Nephron (organoid): ENCODE measurements around the gene RUNDC3A.

Experiments used
- H3K27ac Mint-ChIP-seq, 3 experiments: 2 replicates each; pipeline ENCODE4 v1.8.0; 2020; ENCODE audit warnings: mixed read lengths in 3 of 3, mild to moderate bottlenecking in 2 of 3, moderate library complexity in 1 of 3
- H3K27me3 Mint-ChIP-seq: 2 replicates; pipeline ENCODE4 v1.8.0; 2021; ENCODE audit warnings: low read depth, mild to moderate bottlenecking, moderate library complexity, mixed read lengths
- H3K36me3 Mint-ChIP-seq: 2 replicates; pipeline ENCODE4 v1.8.0; 2020; ENCODE audit warnings: low read depth, mixed read lengths
- H3K4me1 Mint-ChIP-seq: 2 replicates; pipeline ENCODE4 v1.8.0; 2020; ENCODE audit warnings: mixed read lengths
- H3K4me3 Mint-ChIP-seq, 3 experiments: 2 replicates each; pipeline ENCODE4 v1.8.0; 2020; ENCODE audit warnings: mild to moderate bottlenecking in 3 of 3, mixed read lengths in 3 of 3, moderate library complexity in 2 of 3
- H3K9me3 Mint-ChIP-seq: 2 replicates; pipeline ENCODE4 v1.8.0; 2020; ENCODE audit warnings: mixed read lengths
- TF ChIP-seq, protein P1 (sequence below), 3 experiments: fragments of 200-600 bp; sonication (generic); IDR thresholded peaks; one replicate each; pipeline ENCODE4 v1.5.0; 2021; ENCODE audit warnings: antibody characterized with exemption in 3 of 3; ENCODE audit not compliant: unreplicated experiment in 3 of 3

The RUNDC3A gene

DNA sequence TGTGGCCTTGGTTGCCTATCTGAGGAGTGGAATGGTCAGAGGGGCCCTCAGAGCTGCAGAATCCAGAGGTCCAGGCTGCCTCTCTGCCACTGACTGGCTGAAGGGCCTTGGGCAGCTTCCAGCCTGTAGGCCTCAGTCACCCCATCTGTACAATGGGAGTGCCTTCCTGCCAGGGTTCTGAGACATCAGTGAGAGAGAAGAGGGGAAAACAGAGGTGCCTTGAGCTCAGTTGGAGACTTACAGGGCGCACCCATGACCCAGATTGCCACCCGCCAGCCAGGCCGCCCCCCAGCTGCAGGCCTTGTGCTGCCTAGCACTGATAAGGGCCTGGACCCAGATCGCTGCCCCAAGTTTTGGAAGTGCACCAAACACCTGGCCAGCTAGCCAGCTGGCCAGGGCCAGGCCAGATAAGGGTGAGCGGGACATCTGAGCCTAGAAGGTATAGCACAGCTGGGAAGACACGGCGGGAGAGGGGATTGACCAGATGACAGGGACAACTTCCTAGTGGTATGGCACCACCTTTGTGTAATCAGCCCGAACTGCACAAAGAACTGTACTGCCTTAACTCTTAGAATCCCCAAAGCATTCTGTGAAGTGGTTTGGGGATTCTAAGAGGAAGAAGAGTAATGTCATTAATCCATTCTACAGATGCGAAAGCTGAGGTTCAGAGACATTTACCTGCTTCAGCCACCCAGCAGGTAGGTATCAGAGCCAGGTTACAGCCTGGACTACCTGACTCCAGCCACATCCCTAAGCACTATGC, 41.8 kb upstream of the RUNDC3A start:
- H3K4me1 Mint-ChIP-seq = no peaks in the 10 kb centered on the region
- H3K9me3 Mint-ChIP-seq = no peaks in the 10 kb centered on the region
- peaks cover 4% of the 10 kb centered on the region for H3K27me3 Mint-ChIP-seq
- no peak overlapping the region for H3K27ac Mint-ChIP-seq
- TF ChIP-seq, protein P1, sequence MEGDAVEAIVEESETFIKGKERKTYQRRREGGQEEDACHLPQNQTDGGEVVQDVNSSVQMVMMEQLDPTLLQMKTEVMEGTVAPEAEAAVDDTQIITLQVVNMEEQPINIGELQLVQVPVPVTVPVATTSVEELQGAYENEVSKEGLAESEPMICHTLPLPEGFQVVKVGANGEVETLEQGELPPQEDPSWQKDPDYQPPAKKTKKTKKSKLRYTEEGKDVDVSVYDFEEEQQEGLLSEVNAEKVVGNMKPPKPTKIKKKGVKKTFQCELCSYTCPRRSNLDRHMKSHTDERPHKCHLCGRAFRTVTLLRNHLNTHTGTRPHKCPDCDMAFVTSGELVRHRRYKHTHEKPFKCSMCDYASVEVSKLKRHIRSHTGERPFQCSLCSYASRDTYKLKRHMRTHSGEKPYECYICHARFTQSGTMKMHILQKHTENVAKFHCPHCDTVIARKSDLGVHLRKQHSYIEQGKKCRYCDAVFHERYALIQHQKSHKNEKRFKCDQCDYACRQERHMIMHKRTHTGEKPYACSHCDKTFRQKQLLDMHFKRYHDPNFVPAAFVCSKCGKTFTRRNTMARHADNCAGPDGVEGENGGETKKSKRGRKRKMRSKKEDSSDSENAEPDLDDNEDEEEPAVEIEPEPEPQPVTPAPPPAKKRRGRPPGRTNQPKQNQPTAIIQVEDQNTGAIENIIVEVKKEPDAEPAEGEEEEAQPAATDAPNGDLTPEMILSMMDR (IDR thresholded peaks at IDR 0.05; ENCODE audit: unreplicated experiment in 3 of 3) = no peak
- H3K36me3 Mint-ChIP-seq = no peaks in the 10 kb centered on the region
- no peak overlapping the region for H3K4me3 Mint-ChIP-seq

DNA sequence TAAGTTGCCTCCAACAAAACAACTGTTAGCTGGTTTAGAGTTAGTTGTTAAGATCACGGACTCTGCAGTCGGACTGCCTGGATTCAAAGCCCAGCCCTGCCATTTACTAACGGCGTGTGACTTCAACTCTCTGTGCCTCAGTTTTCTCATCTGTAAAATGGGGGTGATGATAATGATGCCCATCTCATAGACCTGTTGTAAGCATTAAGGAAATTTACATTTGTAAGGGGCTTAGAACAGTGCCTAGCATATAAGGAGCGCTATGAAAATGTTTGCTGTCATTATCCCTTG, 41.3 kb upstream of the RUNDC3A start:
- TF ChIP-seq, protein P1 (IDR thresholded peaks at IDR 0.05; ENCODE audit: unreplicated experiment in 3 of 3) = no peak
- H3K4me3 Mint-ChIP-seq = no peak overlapping the region
- H3K27me3 Mint-ChIP-seq = peaks cover 4% of the 10 kb centered on the region
- no peaks in the 10 kb centered on the region for H3K9me3 Mint-ChIP-seq
- H3K27ac Mint-ChIP-seq = no peak overlapping the region
- peaks cover under 1% of the 10 kb centered on the region for H3K4me1 Mint-ChIP-seq
- H3K36me3 Mint-ChIP-seq = no peaks in the 10 kb centered on the region

DNA sequence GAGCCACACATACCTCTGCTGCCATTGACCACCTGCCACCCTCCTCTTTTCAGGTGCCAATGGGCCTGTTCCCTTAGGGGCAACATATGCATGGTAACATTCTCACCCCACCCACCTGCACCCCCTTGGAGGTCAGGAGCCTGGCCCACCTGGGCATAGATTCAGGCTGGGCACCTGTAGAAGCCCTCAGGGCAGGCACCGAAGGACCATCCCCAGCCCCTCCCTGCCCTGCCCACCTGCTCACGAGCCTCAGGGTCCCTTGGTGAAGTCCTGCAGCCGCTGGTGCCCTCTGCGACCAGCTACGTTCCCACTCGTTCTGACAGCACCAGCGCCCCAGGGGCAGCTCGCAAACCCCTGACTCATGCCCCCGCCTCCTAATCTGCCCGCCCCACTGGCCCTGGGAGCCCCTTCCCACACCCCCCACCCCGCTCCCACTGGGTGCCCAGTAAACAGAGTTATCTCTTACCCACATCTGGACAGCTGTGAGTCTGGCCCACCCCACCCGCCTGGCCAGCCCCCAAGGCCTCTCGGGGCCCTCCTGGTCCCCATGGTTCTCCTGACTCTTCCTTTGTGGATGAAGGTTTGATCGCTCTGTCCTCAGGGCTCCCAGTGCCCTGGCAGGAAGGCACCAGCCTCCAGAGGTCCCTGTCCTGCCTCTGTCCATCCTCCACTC, 40.4 kb upstream of the RUNDC3A start, which contains the start of gene SLC4A1:
Gene SLC4A1 (minus strand): TSS at position 318 of the 673 bp plus-strand sequence. CDS start 5,269 bp downstream, outside the sequence.
- H3K4me1 Mint-ChIP-seq = peaks cover 9% of the 10 kb centered on the region
- no peak within 1 kb of the TSS for H3K4me3 Mint-ChIP-seq
- H3K27me3 Mint-ChIP-seq = peaks cover 10% of the 10 kb centered on the region
- TF ChIP-seq, protein P1 (IDR thresholded peaks at IDR 0.05; ENCODE audit: unreplicated experiment in 3 of 3) = no peak
- no peaks in the 10 kb centered on the region for H3K36me3 Mint-ChIP-seq
- H3K27ac Mint-ChIP-seq = no peak within 1 kb of the TSS
- no peaks in the 10 kb centered on the region for H3K9me3 Mint-ChIP-seq

DNA sequence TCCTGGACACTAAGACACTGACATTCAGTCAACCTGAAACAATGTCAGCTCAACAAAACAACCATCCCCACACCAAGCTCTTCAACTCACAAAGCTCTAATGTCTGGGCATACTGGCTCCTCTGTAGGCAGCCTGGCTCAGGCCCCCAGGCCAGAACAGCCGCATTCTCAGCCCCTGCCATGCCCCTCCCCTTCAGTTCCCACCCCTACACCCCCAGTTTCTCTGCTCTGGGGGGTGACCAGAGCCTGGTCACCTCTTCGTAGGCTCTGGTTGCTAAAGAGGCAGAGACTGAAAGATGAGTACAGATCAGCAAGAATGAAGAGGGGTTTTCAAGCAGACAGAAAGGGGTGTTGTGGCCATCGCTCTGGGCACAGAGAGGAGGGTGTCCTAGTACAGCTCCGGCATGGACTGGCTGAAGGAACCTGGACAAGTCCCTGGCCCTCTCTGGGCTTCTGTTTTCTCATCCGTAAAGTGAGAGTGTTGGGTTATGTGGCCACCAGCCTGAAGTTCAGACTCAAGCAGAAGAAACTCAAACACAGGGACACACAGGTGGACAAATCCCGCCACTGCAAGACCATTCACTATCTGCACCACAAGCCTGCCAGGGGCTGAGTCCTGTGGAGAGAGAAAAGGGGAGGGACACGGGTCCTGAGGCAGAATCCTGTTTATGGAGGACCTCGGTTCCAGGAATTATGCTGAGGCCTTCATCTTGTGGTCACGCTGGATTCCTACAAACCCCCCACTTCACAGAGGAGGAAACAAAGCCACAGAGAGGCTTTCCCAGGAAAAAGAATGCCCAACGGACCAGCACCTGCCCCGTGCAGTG, 39.5 kb upstream of the RUNDC3A start:
- Mint-ChIP-seq H3K27ac (no peak overlapping the region), H3K4me1 (peaks cover 9% of the 10 kb centered on the region), H3K9me3 (no peaks in the 10 kb centered on the region), H3K27me3 (peaks cover 10% of the 10 kb centered on the region), H3K36me3 (no peaks in the 10 kb centered on the region), H3K4me3 (no peak overlapping the region)
- TF ChIP-seq, protein P1 (IDR thresholded peaks at IDR 0.05; ENCODE audit: unreplicated experiment in 3 of 3) = no peak

DNA sequence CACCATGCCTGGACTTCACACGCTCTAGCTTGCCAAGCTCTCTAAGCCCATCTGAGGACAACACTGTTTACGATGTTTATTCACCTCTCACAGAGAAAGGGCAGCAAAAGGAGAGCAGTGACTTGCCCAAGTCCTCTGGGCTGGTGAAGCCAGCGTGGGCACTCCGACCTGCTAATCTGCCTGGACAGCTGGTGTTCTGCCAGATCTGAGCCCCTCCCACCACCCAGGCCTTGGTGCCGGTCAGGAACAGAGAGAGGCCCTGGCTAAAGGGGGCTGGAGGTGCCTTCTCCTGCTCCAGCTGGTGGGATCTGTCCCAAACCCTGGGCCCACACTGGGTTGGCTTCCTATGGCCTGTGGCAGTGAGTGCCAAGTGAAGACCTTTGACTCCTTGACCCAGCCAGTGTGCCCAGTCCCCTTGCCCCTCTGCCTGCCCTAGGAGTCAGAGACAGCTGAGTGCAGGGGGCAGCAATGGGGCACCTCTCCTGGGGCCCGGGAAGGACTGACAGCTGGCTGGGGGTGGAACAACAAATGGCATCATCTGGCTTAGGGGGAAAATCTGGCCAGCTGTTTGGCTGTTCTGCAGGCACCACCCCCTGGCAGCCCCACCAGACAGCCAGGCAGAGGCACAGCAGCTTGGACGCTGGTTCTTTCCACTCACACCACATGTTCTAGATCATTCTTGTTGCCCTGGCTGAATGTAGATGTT, 38.7 kb upstream of the RUNDC3A start:
- H3K36me3 Mint-ChIP-seq = no peaks in the 10 kb centered on the region
- H3K27ac Mint-ChIP-seq = no peak overlapping the region
- TF ChIP-seq, protein P1 (IDR thresholded peaks at IDR 0.05; ENCODE audit: unreplicated experiment in 3 of 3) = no peak
- H3K9me3 Mint-ChIP-seq = no peaks in the 10 kb centered on the region
- H3K4me3 Mint-ChIP-seq = no peak overlapping the region
- peaks cover 10% of the 10 kb centered on the region for H3K27me3 Mint-ChIP-seq
- H3K4me1 Mint-ChIP-seq = peaks cover 13% of the 10 kb centered on the region
